Mesothelial cell of epicardium (in vitro differentiated cells): ENCODE data around the gene COX8A. TPM values are rescaled to one million over a fixed set of nuclear protein-coding genes. Genes with fewer than 3 reads are reported as not detected.

Experiments used
- DNase-seq, 2 experiments: peaks; one replicate each; pipeline ENCODE4 v3.0.0; 2021; ENCODE audit warnings: low spot score in 2 of 2; ENCODE audit not compliant: unreplicated experiment in 2 of 2
- H3K27ac Mint-ChIP-seq: 2 replicates; pipeline ENCODE4 v1.8.0; 2021; ENCODE audit warnings: mixed read lengths
- H3K27me3 Mint-ChIP-seq: 2 replicates; pipeline ENCODE4 v1.8.0; 2021; ENCODE audit warnings: low read depth, mixed read lengths
- H3K36me3 Mint-ChIP-seq: 2 replicates; pipeline ENCODE4 v1.8.0; 2021; ENCODE audit warnings: mixed read lengths
- H3K4me1 Mint-ChIP-seq: 2 replicates; pipeline ENCODE4 v1.8.0; 2021; ENCODE audit warnings: mixed read lengths
- H3K4me3 Mint-ChIP-seq: 2 replicates; pipeline ENCODE4 v1.8.0; 2021; ENCODE audit warnings: mild to moderate bottlenecking, moderate library complexity, mixed read lengths
- H3K9me3 Mint-ChIP-seq: 2 replicates; pipeline ENCODE4 v1.8.0; 2021; ENCODE audit warnings: mixed read lengths
- CTCF ChIP-seq: fragments of 200-600 bp; sonication (generic); IDR thresholded peaks from one replicate; pipeline ENCODE4 v1.5.0; 2021; ENCODE audit warnings: antibody characterized with exemption; ENCODE audit not compliant: unreplicated experiment
- total RNA-seq: library from RNA; stranded (reverse); gene quantifications from 3 replicates; pipeline ENCODE4 v1.2.1, GENCODE V29; 2021

The COX8A gene
- total RNA-seq, 1 donor from 2014 or later, result 177 TPM

GRCh38 chr11:64010783-64011182 is 36.4 kb downstream of the COX8A start:
- Mint-ChIP-seq H3K4me1 (peaks cover 29% of the 10 kb centered on the region), H3K4me3 (no peak overlapping the region), H3K27me3 (peaks cover 25% of the 10 kb centered on the region), H3K27ac (no peak overlapping the region), H3K9me3 (no peaks in the 10 kb centered on the region), H3K36me3 (no peaks in the 10 kb centered on the region)
- no peak for TF ChIP-seq CTCF
- DNase-seq, result no peak

GRCh38 chr11:64011371-64011770 is 37.0 kb downstream of the COX8A start:
- no peak for DNase-seq
- H3K36me3 Mint-ChIP-seq, result no peaks in the 10 kb centered on the region
- H3K27me3 Mint-ChIP-seq, result peaks cover 21% of the 10 kb centered on the region
- no peak overlapping the region for H3K27ac Mint-ChIP-seq
- peaks cover 26% of the 10 kb centered on the region for H3K4me1 Mint-ChIP-seq
- H3K9me3 Mint-ChIP-seq, result no peaks in the 10 kb centered on the region
- H3K4me3 Mint-ChIP-seq, result no peak overlapping the region
- TF ChIP-seq CTCF, result no peak

- H3K27ac Mint-ChIP-seq, result no peak overlapping the region
- peaks cover 9% of the 10 kb centered on the region for H3K4me1 Mint-ChIP-seq
- H3K4me3 Mint-ChIP-seq, result no peak overlapping the region
- DNase-seq, result no peak
- TF ChIP-seq CTCF, result no peak
- H3K9me3 Mint-ChIP-seq, result no peaks in the 10 kb centered on the region
- no peaks in the 10 kb centered on the region for H3K36me3 Mint-ChIP-seq
- peaks cover 4% of the 10 kb centered on the region for H3K27me3 Mint-ChIP-seq
These were observed 38.9 kb downstream of the COX8A start for GRCh38 chr11:64013141-64013896.

GRCh38 chr11:64014356-64014755 is 39.9 kb downstream of the COX8A start:
- DNase-seq, result no peak
- H3K36me3 Mint-ChIP-seq, result no peaks in the 10 kb centered on the region
- H3K4me3 Mint-ChIP-seq, result no peak overlapping the region
- TF ChIP-seq CTCF, result no peak
- no peak overlapping the region for H3K27ac Mint-ChIP-seq
- H3K27me3 Mint-ChIP-seq, result peaks cover 4% of the 10 kb centered on the region
- H3K4me1 Mint-ChIP-seq, result peaks cover 3% of the 10 kb centered on the region
- no peaks in the 10 kb centered on the region for H3K9me3 Mint-ChIP-seq

- no peak for TF ChIP-seq CTCF
- no peak for DNase-seq
These were observed 41.1 kb downstream of the COX8A start for GRCh38 chr11:64015510-64015909.

More at GRCh38 chr11:64015510-64015909, 41.1 kb downstream of the COX8A start:
- Mint-ChIP-seq H3K36me3 (no peaks in the 10 kb centered on the region), H3K4me1 (peaks cover 3% of the 10 kb centered on the region), H3K4me3 (no peak overlapping the region), H3K9me3 (no peaks in the 10 kb centered on the region), H3K27ac (no peak overlapping the region), H3K27me3 (peaks cover 6% of the 10 kb centered on the region)
